Adrenal gland (tissue), 5 donors: ENCODE results near the gene DCAF6.

Experiments used
- POLR2A ChIP-seq, 2 donors: fragments of 450-650 bp; IDR thresholded peaks; one replicate each; pipeline ENCODE4 v1.6.1; 2017; ENCODE audit warnings: antibody characterized with exemption in 2 of 2, mild to moderate bottlenecking in 2 of 2, moderate library complexity in 1 of 2
- TF ChIP-seq, protein P1 (sequence below), 6 experiments: fragments of 450-650 bp in 4 of 6; fragments of 200-600 bp in 2 of 6; sonication (generic) in 1 of 6; IDR thresholded peaks; 1 replicate in 5 of 6; 2 replicates in 1 of 6; pipeline versions ENCODE4 v1.5.1 to v1.8.0; 2016 to 2021; ENCODE audit warnings: antibody characterized with exemption in 6 of 6, mild to moderate bottlenecking in 2 of 6, moderate library complexity in 1 of 6
- donor health status: DM: no; HTN: no; CAD: no.

GRCh38 chr1:168031627-168032026 is 95.1 kb downstream of the DCAF6 start:
- TF ChIP-seq, protein P1, sequence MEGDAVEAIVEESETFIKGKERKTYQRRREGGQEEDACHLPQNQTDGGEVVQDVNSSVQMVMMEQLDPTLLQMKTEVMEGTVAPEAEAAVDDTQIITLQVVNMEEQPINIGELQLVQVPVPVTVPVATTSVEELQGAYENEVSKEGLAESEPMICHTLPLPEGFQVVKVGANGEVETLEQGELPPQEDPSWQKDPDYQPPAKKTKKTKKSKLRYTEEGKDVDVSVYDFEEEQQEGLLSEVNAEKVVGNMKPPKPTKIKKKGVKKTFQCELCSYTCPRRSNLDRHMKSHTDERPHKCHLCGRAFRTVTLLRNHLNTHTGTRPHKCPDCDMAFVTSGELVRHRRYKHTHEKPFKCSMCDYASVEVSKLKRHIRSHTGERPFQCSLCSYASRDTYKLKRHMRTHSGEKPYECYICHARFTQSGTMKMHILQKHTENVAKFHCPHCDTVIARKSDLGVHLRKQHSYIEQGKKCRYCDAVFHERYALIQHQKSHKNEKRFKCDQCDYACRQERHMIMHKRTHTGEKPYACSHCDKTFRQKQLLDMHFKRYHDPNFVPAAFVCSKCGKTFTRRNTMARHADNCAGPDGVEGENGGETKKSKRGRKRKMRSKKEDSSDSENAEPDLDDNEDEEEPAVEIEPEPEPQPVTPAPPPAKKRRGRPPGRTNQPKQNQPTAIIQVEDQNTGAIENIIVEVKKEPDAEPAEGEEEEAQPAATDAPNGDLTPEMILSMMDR (IDR thresholded peaks at IDR 0.05), result no peak
- TF ChIP-seq POLR2A (IDR thresholded peaks at IDR 0.05), result no peak
